Measurements from ENCODE around the gene BSDC1. TPM values are rescaled to one million over a fixed set of nuclear protein-coding genes. Genes with fewer than 3 reads are reported as not detected.

The BSDC1 gene
- total RNA-seq, 1 donor from 2014 or later, result 71.9 TPM

GRCh38 chr1:32392325-32392724, 1.9 kb downstream of the BSDC1 start:
- Histone ChIP-seq H3K79me2 (ENCODE audit: insufficient read depth, low read length) (peaks cover 55% of the 10 kb centered on the region), H3K4me1 (ENCODE audit: insufficient read depth, low read length) (peaks cover 8% of the 10 kb centered on the region), H2AFZ (ENCODE audit: low read depth, low read length) (no peak overlapping the region), H3K27me3 (ENCODE audit: insufficient read depth, low read length) (no peaks in the 10 kb centered on the region), H3K9me3 (ENCODE audit: insufficient read depth, low read depth, low read length) (no peaks in the 10 kb centered on the region), H3K36me3 (ENCODE audit: insufficient read depth, low read length) (peaks cover 21% of the 10 kb centered on the region), H3K27ac (ENCODE audit: low read depth, low read length) (no peak overlapping the region), H3K9ac (ENCODE audit: low read length) (no peak overlapping the region), H4K20me1 (ENCODE audit: insufficient read depth, low read length) (peaks cover 40% of the 10 kb centered on the region), H3K4me2 (ENCODE audit: low read length) (peak overlapping the region; percentile 97), H3K4me3 (ENCODE audit: insufficient read depth, low read depth, low read length) (no peak overlapping the region)
- FAIRE-seq, result no peak
- peak overlapping the region; percentile 100 for H3K4me3 Mint-ChIP-seq (ENCODE audit: unreplicated experiment)
- TF ChIP-seq, protein P1, sequence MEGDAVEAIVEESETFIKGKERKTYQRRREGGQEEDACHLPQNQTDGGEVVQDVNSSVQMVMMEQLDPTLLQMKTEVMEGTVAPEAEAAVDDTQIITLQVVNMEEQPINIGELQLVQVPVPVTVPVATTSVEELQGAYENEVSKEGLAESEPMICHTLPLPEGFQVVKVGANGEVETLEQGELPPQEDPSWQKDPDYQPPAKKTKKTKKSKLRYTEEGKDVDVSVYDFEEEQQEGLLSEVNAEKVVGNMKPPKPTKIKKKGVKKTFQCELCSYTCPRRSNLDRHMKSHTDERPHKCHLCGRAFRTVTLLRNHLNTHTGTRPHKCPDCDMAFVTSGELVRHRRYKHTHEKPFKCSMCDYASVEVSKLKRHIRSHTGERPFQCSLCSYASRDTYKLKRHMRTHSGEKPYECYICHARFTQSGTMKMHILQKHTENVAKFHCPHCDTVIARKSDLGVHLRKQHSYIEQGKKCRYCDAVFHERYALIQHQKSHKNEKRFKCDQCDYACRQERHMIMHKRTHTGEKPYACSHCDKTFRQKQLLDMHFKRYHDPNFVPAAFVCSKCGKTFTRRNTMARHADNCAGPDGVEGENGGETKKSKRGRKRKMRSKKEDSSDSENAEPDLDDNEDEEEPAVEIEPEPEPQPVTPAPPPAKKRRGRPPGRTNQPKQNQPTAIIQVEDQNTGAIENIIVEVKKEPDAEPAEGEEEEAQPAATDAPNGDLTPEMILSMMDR (IDR thresholded peaks at IDR 0.05; ENCODE audit: insufficient read depth, low read depth, low read length), result no peak
- TF ChIP-seq EZH2 (IDR thresholded peaks at IDR 0.05; ENCODE audit: insufficient read depth, low read length), result no peak
- H3K27me3 Mint-ChIP-seq (ENCODE audit: low read depth, unreplicated experiment), result no peaks in the 10 kb centered on the region
- DNase-seq (ENCODE audit: low read depth), result no peak
- peaks cover 4% of the 10 kb centered on the region for H3K9me3 Mint-ChIP-seq (ENCODE audit: unreplicated experiment)
- no peak overlapping the region for H3K27ac Mint-ChIP-seq (ENCODE audit: unreplicated experiment)
- H3K36me3 Mint-ChIP-seq (ENCODE audit: low read depth, unreplicated experiment), result peaks cover 6% of the 10 kb centered on the region
- peaks cover 10% of the 10 kb centered on the region for H3K4me1 Mint-ChIP-seq (ENCODE audit: low read depth, unreplicated experiment)

DNA sequence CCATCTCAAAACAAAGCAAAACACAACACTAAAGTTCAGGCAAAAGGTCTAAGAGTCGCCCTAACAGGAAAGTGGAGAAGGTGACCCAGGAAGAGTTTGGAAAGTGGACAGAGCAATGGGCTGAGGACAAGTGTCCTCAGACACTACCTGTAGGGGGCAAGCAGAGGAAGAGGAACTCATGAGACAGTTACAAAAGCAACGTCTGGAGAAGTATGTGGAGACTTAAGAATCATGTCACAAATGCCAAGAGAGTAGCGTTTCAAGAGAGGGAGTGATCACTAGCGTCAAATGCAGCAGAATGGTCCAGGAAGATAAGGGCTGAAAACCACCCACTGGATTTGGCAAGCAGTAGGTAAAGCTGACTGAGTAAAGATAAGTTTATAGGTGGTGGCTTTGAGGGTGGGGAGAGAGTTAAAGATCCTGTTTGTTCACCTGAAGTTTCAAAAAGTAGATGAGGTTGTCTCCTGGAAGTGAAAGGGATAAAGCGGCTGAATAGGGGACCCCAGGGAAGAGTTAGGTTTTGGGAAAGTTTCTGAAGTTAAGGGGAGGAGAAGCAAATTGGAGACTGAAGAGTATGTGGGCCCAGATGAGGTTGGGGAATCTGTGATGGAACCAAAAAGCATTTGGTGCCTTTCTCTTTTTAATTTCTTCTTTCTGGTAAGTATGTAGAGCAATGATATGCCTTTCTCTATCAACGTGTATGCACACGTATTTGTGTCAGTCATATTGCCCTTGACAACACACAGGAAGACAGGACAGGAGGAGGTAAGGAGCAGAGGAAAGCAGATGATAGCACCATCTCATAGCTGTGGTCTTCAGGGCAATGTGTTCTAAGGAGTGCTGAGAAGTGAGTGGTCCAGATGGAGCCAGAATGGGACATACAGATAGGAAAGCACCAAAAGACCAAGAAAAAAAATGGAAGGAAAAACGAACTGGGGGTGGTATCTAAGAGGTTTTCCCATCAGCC, 3.1 kb downstream of the BSDC1 start:
- Histone ChIP-seq H3K27me3 (ENCODE audit: insufficient read depth, low read length) (no peaks in the 10 kb centered on the region), H3K4me2 (ENCODE audit: low read length) (no peak overlapping the region), H3K36me3 (ENCODE audit: insufficient read depth, low read length) (peaks cover 29% of the 10 kb centered on the region), H3K9ac (ENCODE audit: low read length) (no peak overlapping the region), H3K79me2 (ENCODE audit: insufficient read depth, low read length) (peaks cover 55% of the 10 kb centered on the region), H2AFZ (ENCODE audit: low read depth, low read length) (no peak overlapping the region), H3K4me3 (ENCODE audit: insufficient read depth, low read depth, low read length) (no peak overlapping the region), H3K27ac (ENCODE audit: low read depth, low read length) (no peak overlapping the region), H3K4me1 (ENCODE audit: insufficient read depth, low read length) (peaks cover 8% of the 10 kb centered on the region), H4K20me1 (ENCODE audit: insufficient read depth, low read length) (peaks cover 45% of the 10 kb centered on the region), H3K9me3 (ENCODE audit: insufficient read depth, low read depth, low read length) (no peaks in the 10 kb centered on the region)
- H3K9me3 Mint-ChIP-seq (ENCODE audit: unreplicated experiment), result peaks cover 2% of the 10 kb centered on the region
- peaks cover 4% of the 10 kb centered on the region for H3K36me3 Mint-ChIP-seq (ENCODE audit: low read depth, unreplicated experiment)
- H3K27ac Mint-ChIP-seq (ENCODE audit: unreplicated experiment), result no peak overlapping the region
- DNase-seq (ENCODE audit: low read depth) (no peak), FAIRE-seq (no peak)
- TF ChIP-seq EZH2 (IDR thresholded peaks at IDR 0.05; ENCODE audit: insufficient read depth, low read length), result no peak
- TF ChIP-seq, protein P1 (IDR thresholded peaks at IDR 0.05; ENCODE audit: insufficient read depth, low read depth, low read length), result no peak
- H3K27me3 Mint-ChIP-seq (ENCODE audit: low read depth, unreplicated experiment), result no peaks in the 10 kb centered on the region
- peaks cover 10% of the 10 kb centered on the region for H3K4me1 Mint-ChIP-seq (ENCODE audit: low read depth, unreplicated experiment)
- H3K4me3 Mint-ChIP-seq (ENCODE audit: unreplicated experiment), result no peak overlapping the region

GRCh38 chr1:32388641-32389040, 5.6 kb downstream of the BSDC1 start:
- Histone ChIP-seq H3K4me3 (ENCODE audit: insufficient read depth, low read depth, low read length) (no peak overlapping the region), H2AFZ (ENCODE audit: low read depth, low read length) (no peak overlapping the region), H3K27me3 (ENCODE audit: insufficient read depth, low read length) (no peaks in the 10 kb centered on the region), H3K4me2 (ENCODE audit: low read length) (no peak overlapping the region), H3K9me3 (ENCODE audit: insufficient read depth, low read depth, low read length) (no peaks in the 10 kb centered on the region), H3K9ac (ENCODE audit: low read length) (no peak overlapping the region), H4K20me1 (ENCODE audit: insufficient read depth, low read length) (peaks cover 55% of the 10 kb centered on the region), H3K79me2 (ENCODE audit: insufficient read depth, low read length) (peaks cover 47% of the 10 kb centered on the region), H3K27ac (ENCODE audit: low read depth, low read length) (no peak overlapping the region), H3K4me1 (ENCODE audit: insufficient read depth, low read length) (peaks cover 8% of the 10 kb centered on the region), H3K36me3 (ENCODE audit: insufficient read depth, low read length) (peaks cover 42% of the 10 kb centered on the region)
- no peaks in the 10 kb centered on the region for H3K27me3 Mint-ChIP-seq (ENCODE audit: low read depth, unreplicated experiment)
- H3K4me1 Mint-ChIP-seq (ENCODE audit: low read depth, unreplicated experiment), result peaks cover 9% of the 10 kb centered on the region
- H3K36me3 Mint-ChIP-seq (ENCODE audit: low read depth, unreplicated experiment), result peaks cover 7% of the 10 kb centered on the region
- no peak for DNase-seq (ENCODE audit: low read depth)
- FAIRE-seq, result no peak
- TF ChIP-seq, protein P1 (IDR thresholded peaks at IDR 0.05; ENCODE audit: insufficient read depth, low read depth, low read length), result no peak
- no peak for TF ChIP-seq EZH2 (IDR thresholded peaks at IDR 0.05; ENCODE audit: insufficient read depth, low read length)
- no peak overlapping the region for H3K27ac Mint-ChIP-seq (ENCODE audit: unreplicated experiment)
- H3K9me3 Mint-ChIP-seq (ENCODE audit: unreplicated experiment), result no peaks in the 10 kb centered on the region
- H3K4me3 Mint-ChIP-seq (ENCODE audit: unreplicated experiment), result no peak overlapping the region
